Duodenal mucosa (tissue), 2 donors: Measurements from ENCODE around the gene SCN8A.

Source experiments
- H3K27ac ChIP-seq: one replicate; pipeline ENCODE4 v1.7.0; 2013; ENCODE audit warnings: low read depth, low read length
- H3K27me3 ChIP-seq, 2 donors: one replicate each; pipeline ENCODE4 v1.7.0; 2013; ENCODE audit warnings: low read length in 2 of 2, control low read depth in 1 of 2; ENCODE audit not compliant: insufficient read depth in 2 of 2, control insufficient read depth in 1 of 2
- H3K36me3 ChIP-seq, 2 donors: one replicate each; pipeline ENCODE4 v1.7.0; 2013; ENCODE audit warnings: low read length in 2 of 2, control low read depth in 1 of 2; ENCODE audit not compliant: insufficient read depth in 2 of 2, control insufficient read depth in 1 of 2
- H3K4me1 ChIP-seq, 2 donors: one replicate each; pipeline ENCODE4 v1.7.0; 2013; ENCODE audit warnings: low read length in 2 of 2, control low read depth in 1 of 2; ENCODE audit not compliant: insufficient read depth in 2 of 2, control insufficient read depth in 1 of 2
- H3K4me3 ChIP-seq, 2 donors: one replicate each; pipeline ENCODE4 v1.7.0; 2013; ENCODE audit warnings: low read length in 2 of 2, low read depth in 1 of 2
- H3K9ac ChIP-seq, 2 donors: one replicate each; pipeline ENCODE4 v1.7.0; 2013; ENCODE audit warnings: low read length in 2 of 2, low read depth in 1 of 2
- H3K9me3 ChIP-seq, 2 donors: one replicate each; pipeline ENCODE4 v1.7.0; 2013; ENCODE audit warnings: low read length in 2 of 2, control low read depth in 1 of 2; ENCODE audit not compliant: control insufficient read depth in 1 of 2

SCN8A gene

DNA sequence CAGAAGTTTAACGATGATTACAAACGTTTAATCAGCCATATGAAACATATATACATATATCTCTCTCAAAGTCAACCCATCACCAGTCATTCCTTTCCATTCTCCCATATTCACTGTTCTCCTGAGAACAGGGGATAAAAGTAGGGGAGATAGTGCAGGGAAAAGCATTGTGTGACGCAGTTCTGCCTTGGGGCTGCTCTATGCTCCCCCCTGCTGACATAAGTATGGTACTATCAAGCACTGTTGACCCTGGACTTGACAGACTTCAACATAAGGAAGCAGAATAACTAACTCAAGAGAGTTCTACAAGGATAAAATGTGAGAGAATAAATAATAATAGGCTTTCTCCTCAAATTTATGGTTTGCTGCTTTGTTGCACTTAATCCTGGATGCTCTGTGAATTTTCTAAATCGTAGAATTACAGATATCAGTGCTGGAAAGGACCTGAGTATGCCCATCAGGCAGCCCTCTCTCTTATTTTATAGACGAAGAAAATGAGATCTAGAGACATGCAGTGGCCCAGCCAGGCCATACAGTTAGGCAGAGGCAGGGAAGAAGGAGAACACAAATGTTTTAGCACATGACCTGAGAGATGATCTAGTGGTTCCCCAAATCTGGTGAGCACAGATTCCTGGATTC lies 87.2 kb downstream of the SCN8A start:
- Histone ChIP-seq H3K4me1 (peaks cover 5 to 7% of the 10 kb centered on the region in 2 donors), H3K27ac (no peak overlapping the region), H3K36me3 (no peaks in the 10 kb centered on the region), H3K9ac (no peak overlapping the region), H3K9me3 (no peaks in the 10 kb centered on the region), H3K27me3 (no peaks in the 10 kb centered on the region), H3K4me3 (no peak overlapping the region)

- Histone ChIP-seq H3K36me3 (no peaks in the 10 kb centered on the region), H3K4me3 (no peak overlapping the region), H3K27ac (no peak overlapping the region), H3K9me3 (no peaks in the 10 kb centered on the region), H3K4me1 (peaks cover 0 to 4% of the 10 kb centered on the region in 2 donors), H3K27me3 (no peaks in the 10 kb centered on the region), H3K9ac (no peak overlapping the region)
Measured at GRCh38 chr12:51682981-51683380, 91.9 kb downstream of the SCN8A start.

DNA sequence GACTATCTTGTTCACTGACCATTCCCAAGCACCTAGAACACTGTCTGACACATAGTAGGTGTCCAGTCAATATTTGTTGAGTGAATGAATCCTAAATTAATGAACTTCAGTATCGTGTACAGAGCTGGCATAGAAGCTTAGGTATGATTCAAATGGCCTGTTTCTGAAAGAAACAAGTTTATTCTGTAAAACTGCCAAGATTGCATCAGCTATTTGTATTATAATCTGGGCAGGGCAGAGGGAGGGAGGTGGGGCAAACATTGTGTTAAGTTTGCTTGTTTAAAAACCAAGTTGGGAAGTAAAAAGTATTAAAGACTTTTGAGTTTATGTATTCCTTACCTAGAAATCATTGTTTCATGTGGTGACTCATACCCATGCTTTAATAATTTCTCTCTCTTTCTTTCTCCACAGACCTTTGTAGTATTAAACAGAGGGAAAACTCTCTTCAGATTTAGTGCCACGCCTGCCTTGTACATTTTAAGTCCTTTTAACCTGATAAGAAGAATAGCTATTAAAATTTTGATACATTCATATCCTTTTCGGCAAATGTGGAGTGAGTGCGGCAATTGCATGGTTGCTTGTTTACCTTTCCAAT lies 92.8 kb downstream of the SCN8A start:
- Histone ChIP-seq H3K36me3 (no peaks in the 10 kb centered on the region), H3K4me3 (no peak overlapping the region), H3K27ac (no peak overlapping the region), H3K27me3 (no peaks in the 10 kb centered on the region), H3K4me1 (peaks cover 0 to 4% of the 10 kb centered on the region in 2 donors), H3K9me3 (no peaks in the 10 kb centered on the region), H3K9ac (no peak overlapping the region)

- Histone ChIP-seq H3K36me3 (no peaks in the 10 kb centered on the region), H3K4me1 (peaks cover 0 to 4% of the 10 kb centered on the region in 2 donors), H3K9ac (no peak overlapping the region), H3K4me3 (no peak overlapping the region), H3K27me3 (no peaks in the 10 kb centered on the region), H3K9me3 (no peaks in the 10 kb centered on the region), H3K27ac (no peak overlapping the region)
Measured at GRCh38 chr12:51686727-51687126, 95.7 kb downstream of the SCN8A start.

GRCh38 chr12:51687177-51687576 lies 96.1 kb downstream of the SCN8A start:
- Histone ChIP-seq H3K36me3 (no peaks in the 10 kb centered on the region), H3K4me3 (no peak overlapping the region), H3K9me3 (no peaks in the 10 kb centered on the region), H3K27me3 (no peaks in the 10 kb centered on the region), H3K4me1 (peaks cover 0 to 4% of the 10 kb centered on the region in 2 donors), H3K9ac (no peak overlapping the region), H3K27ac (no peak overlapping the region)

- Histone ChIP-seq H3K4me3 (no peak overlapping the region), H3K27me3 (no peaks in the 10 kb centered on the region), H3K4me1 (peaks cover 0 to 4% of the 10 kb centered on the region in 2 donors), H3K9ac (no peak overlapping the region), H3K9me3 (no peaks in the 10 kb centered on the region), H3K36me3 (no peaks in the 10 kb centered on the region), H3K27ac (no peak overlapping the region)
Measured at GRCh38 chr12:51687614-51688013, 96.6 kb downstream of the SCN8A start.

DNA sequence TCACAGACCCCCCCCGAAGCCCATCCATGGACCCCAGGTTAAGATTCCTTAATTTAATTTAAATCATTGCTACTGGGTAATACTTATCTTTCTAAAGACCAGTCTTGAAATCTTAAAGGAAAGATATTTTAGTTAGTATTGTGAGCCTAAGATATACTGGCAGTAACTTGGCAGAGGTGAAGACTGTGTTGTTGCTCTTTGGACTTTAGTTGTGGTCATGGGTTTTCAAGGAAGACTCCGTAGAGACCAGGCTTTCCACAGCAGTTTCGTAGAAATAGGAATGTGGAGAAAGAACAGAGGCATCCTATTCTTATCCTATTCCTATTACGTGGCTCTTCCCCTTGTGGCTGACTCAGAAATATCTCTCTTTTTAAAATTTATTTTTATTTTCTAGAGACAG lies 99.0 kb downstream of the SCN8A start:
- H3K9ac ChIP-seq, result no peak overlapping the region
- H3K36me3 ChIP-seq, result no peaks in the 10 kb centered on the region
- no peak overlapping the region for H3K4me3 ChIP-seq
- no peak overlapping the region for H3K27ac ChIP-seq
- no peaks in the 10 kb centered on the region for H3K9me3 ChIP-seq
- H3K27me3 ChIP-seq, result no peaks in the 10 kb centered on the region
- no peaks in the 10 kb centered on the region for H3K4me1 ChIP-seq

GRCh38 chr12:51692016-51692415 lies 101.0 kb downstream of the SCN8A start:
- H3K27me3 ChIP-seq, result no peaks in the 10 kb centered on the region
- H3K9me3 ChIP-seq, result no peaks in the 10 kb centered on the region
- no peak overlapping the region for H3K4me3 ChIP-seq
- H3K9ac ChIP-seq, result no peak overlapping the region
- no peaks in the 10 kb centered on the region for H3K4me1 ChIP-seq
- no peaks in the 10 kb centered on the region for H3K36me3 ChIP-seq
- H3K27ac ChIP-seq, result no peak overlapping the region

DNA sequence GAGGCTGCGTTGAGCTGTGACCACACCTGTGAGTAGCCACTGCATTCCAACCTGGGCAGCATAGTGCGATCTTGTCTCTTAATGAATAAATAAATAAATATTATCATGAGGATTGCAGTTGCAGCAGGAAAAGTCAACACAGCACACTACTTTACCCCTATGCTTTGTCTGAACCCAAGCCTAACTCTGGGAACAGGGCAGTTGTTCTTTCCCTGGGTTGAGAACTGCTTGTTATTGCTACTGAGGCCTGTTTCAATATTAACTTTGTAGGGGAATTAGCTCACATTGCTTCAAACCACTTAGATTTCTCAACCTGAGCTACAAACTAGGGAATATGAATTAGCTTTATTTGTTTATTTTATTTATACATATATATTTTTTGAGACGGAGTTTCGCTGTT lies 102.5 kb downstream of the SCN8A start:
- no peak overlapping the region for H3K4me3 ChIP-seq
- no peak overlapping the region for H3K9ac ChIP-seq
- H3K27me3 ChIP-seq, result no peaks in the 10 kb centered on the region
- H3K27ac ChIP-seq, result no peak overlapping the region
- H3K36me3 ChIP-seq, result no peaks in the 10 kb centered on the region
- no peaks in the 10 kb centered on the region for H3K4me1 ChIP-seq
- H3K9me3 ChIP-seq, result no peaks in the 10 kb centered on the region

DNA sequence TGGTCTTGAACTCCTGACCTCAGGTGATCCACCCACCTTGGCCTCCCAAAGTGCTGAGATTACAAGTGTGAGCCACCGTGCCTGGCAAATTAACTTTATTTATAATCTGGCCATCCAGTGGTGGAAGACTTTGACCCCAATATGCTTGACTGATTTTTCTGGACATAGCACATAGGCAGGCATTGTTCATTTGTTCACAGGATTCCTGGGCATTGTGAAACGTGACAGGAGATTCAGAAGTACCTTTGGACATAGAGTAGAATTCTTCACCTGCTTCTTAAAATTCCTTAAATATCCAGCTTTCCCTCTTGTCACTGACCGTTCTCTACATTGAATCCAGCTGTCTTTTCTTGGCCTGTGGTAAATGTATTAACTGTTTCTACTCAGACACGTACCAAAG lies 103.1 kb downstream of the SCN8A start:
- H3K27ac ChIP-seq, result no peak overlapping the region

More for the DNA sequence above, 103.1 kb downstream of the SCN8A start:
- Histone ChIP-seq H3K9ac (no peak overlapping the region), H3K4me3 (no peak overlapping the region), H3K9me3 (no peaks in the 10 kb centered on the region), H3K4me1 (no peaks in the 10 kb centered on the region), H3K36me3 (no peaks in the 10 kb centered on the region), H3K27me3 (no peaks in the 10 kb centered on the region)
